Measurements from ENCODE around the gene CMYA5.
"Not testable (repeated sequence)": the region's sequence is repeated elsewhere in the genome, so short reads cannot be mapped to it uniquely, and the experiment has no call there.

CMYA5 gene

DNA sequence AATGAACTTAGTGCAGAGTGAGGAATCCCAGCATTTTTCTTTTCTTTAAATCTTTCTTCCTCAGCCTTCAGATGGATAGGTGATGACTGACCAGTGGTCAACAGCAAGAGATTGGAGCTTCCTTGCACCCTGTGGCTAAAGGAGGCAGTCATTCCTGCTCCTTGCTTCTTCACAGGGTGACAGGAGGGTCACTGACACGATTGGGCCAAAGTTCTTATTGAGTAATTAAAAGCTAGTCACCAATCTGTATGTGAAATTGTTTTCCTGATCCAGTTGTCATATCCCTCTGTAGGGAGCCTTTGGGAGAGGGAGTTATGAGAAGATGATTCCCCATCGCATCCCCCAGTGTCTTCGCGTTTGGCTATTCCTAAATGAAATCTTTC lies 85.2 kb downstream of the CMYA5 start:
- DNase-seq: no peak
- TF ChIP-seq, protein P1, sequence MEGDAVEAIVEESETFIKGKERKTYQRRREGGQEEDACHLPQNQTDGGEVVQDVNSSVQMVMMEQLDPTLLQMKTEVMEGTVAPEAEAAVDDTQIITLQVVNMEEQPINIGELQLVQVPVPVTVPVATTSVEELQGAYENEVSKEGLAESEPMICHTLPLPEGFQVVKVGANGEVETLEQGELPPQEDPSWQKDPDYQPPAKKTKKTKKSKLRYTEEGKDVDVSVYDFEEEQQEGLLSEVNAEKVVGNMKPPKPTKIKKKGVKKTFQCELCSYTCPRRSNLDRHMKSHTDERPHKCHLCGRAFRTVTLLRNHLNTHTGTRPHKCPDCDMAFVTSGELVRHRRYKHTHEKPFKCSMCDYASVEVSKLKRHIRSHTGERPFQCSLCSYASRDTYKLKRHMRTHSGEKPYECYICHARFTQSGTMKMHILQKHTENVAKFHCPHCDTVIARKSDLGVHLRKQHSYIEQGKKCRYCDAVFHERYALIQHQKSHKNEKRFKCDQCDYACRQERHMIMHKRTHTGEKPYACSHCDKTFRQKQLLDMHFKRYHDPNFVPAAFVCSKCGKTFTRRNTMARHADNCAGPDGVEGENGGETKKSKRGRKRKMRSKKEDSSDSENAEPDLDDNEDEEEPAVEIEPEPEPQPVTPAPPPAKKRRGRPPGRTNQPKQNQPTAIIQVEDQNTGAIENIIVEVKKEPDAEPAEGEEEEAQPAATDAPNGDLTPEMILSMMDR (IDR thresholded peaks at IDR 0.05; ENCODE audit: low read depth, low read length, missing control alignments): no peak
- in situ Hi-C loops (cut with HindIII; ENCODE audit: low pct_ligation_motif_present, low sequenced_read_pairs): no loop called here
- Histone ChIP-seq H3K36me3 (replicated peaks) (no peaks in the 10 kb centered on the region), H3K4me3 (ENCODE audit: low read depth, low read length) (no peak overlapping the region), H3K27me3 (replicated peaks) (no peaks in the 10 kb centered on the region), H3K27ac (no peak overlapping the region)

- in situ Hi-C loops (cut with HindIII; ENCODE audit: low pct_ligation_motif_present, low sequenced_read_pairs); H3K36me3 ChIP-seq (replicated peaks); H3K27ac ChIP-seq; DNase-seq; H3K27me3 ChIP-seq (replicated peaks); H3K4me3 ChIP-seq (ENCODE audit: low read depth, low read length): not testable (repeated sequence)
Observed at GRCh38 chr5:79784741-79785140, 95.1 kb downstream of the CMYA5 start.

- Histone ChIP-seq H3K4me3 (ENCODE audit: low read depth, low read length) (no peak overlapping the region), H3K27me3 (replicated peaks) (no peaks in the 10 kb centered on the region), H3K36me3 (replicated peaks) (no peaks in the 10 kb centered on the region), H3K27ac (no peak overlapping the region)
- in situ Hi-C loops (cut with HindIII; ENCODE audit: low pct_ligation_motif_present, low sequenced_read_pairs): no loop called here
- no peak for DNase-seq
- TF ChIP-seq, protein P1 (IDR thresholded peaks at IDR 0.05; ENCODE audit: low read depth, low read length, missing control alignments): no peak
Observed at GRCh38 chr5:79785983-79786382, 96.3 kb downstream of the CMYA5 start.

GRCh38 chr5:79787448-79787847 lies 97.8 kb downstream of the CMYA5 start:
- Histone ChIP-seq H3K4me3 (ENCODE audit: low read depth, low read length) (no peak overlapping the region), H3K27me3 (replicated peaks) (no peaks in the 10 kb centered on the region), H3K27ac (no peak overlapping the region), H3K36me3 (replicated peaks) (no peaks in the 10 kb centered on the region)
- DNase-seq: no peak
- in situ Hi-C loops (cut with HindIII; ENCODE audit: low pct_ligation_motif_present, low sequenced_read_pairs): no loop called here
- TF ChIP-seq, protein P1 (IDR thresholded peaks at IDR 0.05; ENCODE audit: low read depth, low read length, missing control alignments): no peak

DNA sequence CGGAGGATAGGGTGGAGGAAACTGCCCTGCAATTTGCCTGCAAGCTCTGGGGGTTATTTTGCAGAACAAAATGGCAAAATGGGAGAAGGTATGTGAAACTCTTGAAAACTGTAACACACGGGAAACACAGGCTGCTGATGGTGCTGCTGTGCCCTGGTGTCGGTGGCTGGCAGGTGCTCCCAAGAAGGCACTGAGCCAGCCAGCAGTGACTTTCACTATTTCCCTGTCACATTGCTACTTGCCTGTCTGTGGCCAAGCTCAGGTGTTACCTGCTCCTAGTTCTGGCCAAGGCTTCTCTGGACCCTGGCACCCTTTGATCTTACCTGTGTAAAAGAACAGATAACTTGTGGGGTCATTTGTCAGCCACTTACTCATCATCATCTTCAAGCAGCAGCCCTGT lies 102.2 kb downstream of the CMYA5 start:
- no peak for DNase-seq
- Histone ChIP-seq H3K4me3 (ENCODE audit: low read depth, low read length) (no peak overlapping the region), H3K27ac (no peak overlapping the region), H3K27me3 (replicated peaks) (no peaks in the 10 kb centered on the region), H3K36me3 (replicated peaks) (no peaks in the 10 kb centered on the region)
- in situ Hi-C loops (cut with HindIII; ENCODE audit: low pct_ligation_motif_present, low sequenced_read_pairs): no loop called here
- TF ChIP-seq, protein P1 (IDR thresholded peaks at IDR 0.05; ENCODE audit: low read depth, low read length, missing control alignments): no peak

- no peak for DNase-seq
- Histone ChIP-seq H3K36me3 (replicated peaks) (no peaks in the 10 kb centered on the region), H3K27ac (no peak overlapping the region), H3K4me3 (ENCODE audit: low read depth, low read length) (no peak overlapping the region), H3K27me3 (replicated peaks) (no peaks in the 10 kb centered on the region)
- TF ChIP-seq, protein P1 (IDR thresholded peaks at IDR 0.05; ENCODE audit: low read depth, low read length, missing control alignments): no peak
- in situ Hi-C loops (cut with HindIII; ENCODE audit: low pct_ligation_motif_present, low sequenced_read_pairs): no loop called here
Observed at GRCh38 chr5:79792463-79792862, 102.8 kb downstream of the CMYA5 start.

Measured in brain microvascular endothelial cell (primary cell).